HCT116 (cell line): ENCODE data around the gene AXIN2. TPM values are rescaled to one million over a fixed set of nuclear protein-coding genes. Genes with fewer than 3 reads are reported as not detected.

Source experiments
- ATAC-seq: fragments of 200-7000 bp; cut with Tn5 transposase; 2 replicates; pipeline ENCODE4 v1.9.1; 2020; ENCODE audit warnings: mild to moderate bottlenecking, moderate library complexity
- BruUV-seq: library from RNA; stranded (reverse); fragments of 400-500 nt; replicated peaks from 2 replicates; lab custom pipeline; 2021; lab: Mats Ljungman, UMichigan
- CTCF ChIA-PET: fragments of 300-600 bp; sonication (Branson Sonifier 250); formaldehyde crosslinking; loops from one replicate; lab custom pipeline; 2021; ENCODE audit warnings: antibody characterized with exemption; lab: Charles Lee
- POLR2A ChIA-PET: fragments of 300-600, 350-600 bp; sonication (Branson Sonifier 250); formaldehyde crosslinking; loops from one replicate; lab custom pipeline; 2021; ENCODE audit warnings: antibody characterized with exemption; lab: Charles Lee
- RAD21 ChIA-PET, 2 experiments: fragments of 300-600 bp; sonication (Branson Sonifier 250); formaldehyde crosslinking; loops; one replicate each; lab custom pipeline; 2023; ENCODE audit warnings: low total read pairs in 2 of 2; ENCODE audit not compliant: uncharacterized antibody in 2 of 2, unreplicated experiment in 2 of 2, low non-redundant PET in 1 of 2; lab: Charles Lee
- DNase-seq: peaks from one replicate; pipeline ENCODE4 v3.0.0-alpha.2; 2010; ENCODE audit warnings: low read depth, low spot score
- H2AFZ ChIP-seq: fragments of 200-600 bp; shearing (Covaris generic), sonication (generic); 2 replicates; pipeline ENCODE4 v1.6.1; 2017; ENCODE audit warnings: low read depth, mixed run types, mixed read lengths, antibody characterized with exemption, low read length; ENCODE audit not compliant: poor library complexity, severe bottlenecking
- H3K27ac ChIP-seq: 2 replicates; pipeline ENCODE4 v1.5.1; 2012; ENCODE audit warnings: low read depth, low read length
- H3K27me3 ChIP-seq: fragments of 200-600 bp; sonication (generic); 2 replicates; pipeline ENCODE4 v1.6.1; 2016; ENCODE audit warnings: mixed run types, low read length, mixed read lengths; ENCODE audit not compliant: insufficient read depth
- H3K36me3 ChIP-seq, 2 experiments: fragments of 200-500 bp in 1 of 2; fragments of 200-600 bp in 1 of 2; sonication (Bioruptor generic) in 1 of 2; sonication (generic) in 1 of 2; 2 replicates each; pipeline versions ENCODE4 v1.5.1 to v1.6.1; 2014 to 2016; ENCODE audit warnings: low read length in 2 of 2, inconsistent platforms in 1 of 2, mixed read lengths in 1 of 2, mixed run types in 1 of 2; ENCODE audit not compliant: insufficient read depth in 2 of 2, control insufficient read depth in 1 of 2
- H3K4me1 ChIP-seq, 2 experiments: fragments of 200-600 bp in 1 of 2; sonication (generic) in 1 of 2; 2 replicates each; pipeline versions ENCODE4 v1.5.1 to v1.6.1; 2012 to 2017; ENCODE audit warnings: low read length in 2 of 2, inconsistent platforms in 1 of 2, mild to moderate bottlenecking in 1 of 2, mixed read lengths in 1 of 2, mixed run types in 1 of 2, moderate library complexity in 1 of 2; ENCODE audit not compliant: insufficient read depth in 2 of 2, control insufficient read depth in 1 of 2
- H3K4me2 ChIP-seq: fragments of 200-600 bp; sonication (generic); 2 replicates; pipeline ENCODE4 v1.6.1; 2017; ENCODE audit warnings: mixed run types, low read length, mixed read lengths
- H3K4me3 ChIP-seq, 2 experiments: fragments of 200-600 bp in 1 of 2; sonication (generic) in 1 of 2; replicated peaks in 1 of 2; 2 replicates each; pipeline ENCODE4 v1.5.1; 2011 to 2016; ENCODE audit warnings: low read length in 2 of 2, control low read depth in 1 of 2, low read depth in 1 of 2, mild to moderate bottlenecking in 1 of 2, mixed read lengths in 1 of 2, mixed run types in 1 of 2
- H3K79me2 ChIP-seq: fragments of 200-600 bp; sonication (generic); 2 replicates; pipeline ENCODE4 v1.6.1; 2017; ENCODE audit warnings: mild to moderate bottlenecking, mixed run types, low read length, moderate library complexity, mixed read lengths; ENCODE audit not compliant: insufficient read depth
- H3K9ac ChIP-seq: fragments of 200-600 bp; sonication (generic); 2 replicates; pipeline ENCODE4 v1.6.1; 2016; ENCODE audit warnings: low read length, mixed read lengths
- H3K9me2 ChIP-seq: fragments of 200-600 bp; sonication (generic), shearing (Covaris generic); 2 replicates; pipeline ENCODE4 v1.6.1; 2017; ENCODE audit warnings: mixed run types, mild to moderate bottlenecking, moderate library complexity; ENCODE audit not compliant: insufficient read depth
- H3K9me3 ChIP-seq, 2 experiments: fragments of 200-500 bp in 1 of 2; fragments of 200-600 bp in 1 of 2; sonication (Bioruptor generic) in 1 of 2; sonication (generic) in 1 of 2; 2 replicates each; pipeline ENCODE4 v1.6.1; 2014 to 2017; ENCODE audit warnings: low read length in 2 of 2, mixed read lengths in 2 of 2, inconsistent platforms in 1 of 2, low read depth in 1 of 2, mild to moderate bottlenecking in 1 of 2, mixed run types in 1 of 2, moderate library complexity in 1 of 2; ENCODE audit not compliant: control insufficient read depth in 1 of 2, insufficient read depth in 1 of 2
- H4K20me1 ChIP-seq: fragments of 200-600 bp; sonication (generic), shearing (Covaris generic); 2 replicates; pipeline ENCODE4 v1.6.1; 2017; ENCODE audit warnings: mixed run types, mild to moderate bottlenecking, moderate library complexity; ENCODE audit not compliant: insufficient read depth
- CBX3 ChIP-seq: IDR thresholded peaks from 2 replicates; pipeline ENCODE4 v1.6.1; 2012; ENCODE audit warnings: low read depth
- ELF1 ChIP-seq: IDR thresholded peaks from 2 replicates; pipeline ENCODE4 v1.6.1; 2012; ENCODE audit warnings: low read depth, borderline replicate concordance
- EZH2phosphoT487 ChIP-seq: fragments of 200-600 bp; IDR thresholded peaks from 2 replicates; pipeline ENCODE4 v1.6.1; 2018; ENCODE audit warnings: antibody characterized with exemption, borderline replicate concordance
- POLR2A ChIP-seq: IDR thresholded peaks from 2 replicates; pipeline ENCODE4 v1.7.0; 2011; ENCODE audit warnings: borderline replicate concordance; ENCODE audit not compliant: insufficient read depth, insufficient read length; ENCODE audit errors: extremely low read depth
- SP1 ChIP-seq: IDR thresholded peaks from 2 replicates; pipeline ENCODE4 v1.6.1; 2012; ENCODE audit warnings: low read depth
- ZFX ChIP-seq: fragments of 450-650 bp; IDR thresholded peaks from 2 replicates; pipeline ENCODE4 v1.6.1; 2017
- intact Hi-C: fragments of 100-400 bp; cut with micrococcal nuclease; formaldehyde crosslinking; loops from 2 replicates; pipeline ENCODE4 v1.10.0; 2022
- total RNA-seq: library from RNA; stranded (reverse); gene quantifications from one replicate; pipeline ENCODE4 v1.2.1, GENCODE V29; 2021; ENCODE audit not compliant: unreplicated experiment
- TF ChIP-seq, protein P1 (sequence below): IDR thresholded peaks from 2 replicates; pipeline ENCODE4 v1.6.1; 2012
- TF ChIP-seq, protein P2 (sequence below): IDR thresholded peaks from 2 replicates; pipeline ENCODE4 v1.6.1; 2012; ENCODE audit warnings: low read depth

The AXIN2 gene
- total RNA-seq, 1 experiment from 2014 or later, result 7.1 TPM

DNA sequence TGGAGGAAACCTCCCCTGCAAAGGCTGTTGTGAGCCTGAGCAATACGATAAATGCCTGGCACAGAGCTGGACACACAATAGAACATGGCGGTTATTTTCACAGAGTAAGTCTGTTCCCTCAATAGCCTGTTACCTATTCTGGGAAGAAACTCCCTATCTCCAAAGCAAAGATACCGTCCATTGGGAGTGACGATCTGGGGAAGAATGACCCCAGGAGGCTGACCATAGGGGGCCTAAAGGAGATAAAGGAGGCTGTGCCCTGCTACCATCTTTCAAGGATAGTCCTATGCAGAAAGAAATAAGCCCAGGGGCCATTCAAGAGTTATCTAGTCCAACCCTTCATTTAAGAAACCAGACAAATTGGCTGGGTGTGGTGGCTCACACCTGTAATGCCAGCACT is 4.1 kb upstream of the AXIN2 start (continued):
- TF ChIP-seq, protein P1, sequence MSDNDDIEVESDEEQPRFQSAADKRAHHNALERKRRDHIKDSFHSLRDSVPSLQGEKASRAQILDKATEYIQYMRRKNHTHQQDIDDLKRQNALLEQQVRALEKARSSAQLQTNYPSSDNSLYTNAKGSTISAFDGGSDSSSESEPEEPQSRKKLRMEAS, result no peak
- TF ChIP-seq CBX3, result no peak
- no peak for TF ChIP-seq POLR2A
- no peak for TF ChIP-seq EZH2phosphoT487

DNA sequence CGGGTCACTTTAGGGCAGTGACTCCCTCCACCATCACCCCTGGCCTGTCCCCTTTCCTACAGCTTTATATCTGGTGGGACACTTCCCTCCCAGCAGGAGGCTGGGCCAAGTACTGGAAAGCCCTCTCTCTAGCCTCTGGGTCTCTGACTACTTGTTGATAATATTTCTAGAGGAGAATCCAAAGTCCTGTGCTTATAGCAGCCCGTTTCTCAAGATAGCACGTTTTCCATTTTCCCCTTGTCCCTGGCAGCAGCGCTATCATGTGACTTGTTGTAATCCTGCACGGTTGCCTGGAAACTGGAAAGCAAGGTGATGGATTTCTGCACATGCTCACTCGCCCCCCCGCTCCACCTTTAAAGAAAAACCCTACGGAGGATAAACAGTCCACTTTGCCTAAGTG is 3.3 kb upstream of the AXIN2 start:
- Histone ChIP-seq H3K9me3 (no peaks in the 10 kb centered on the region), H3K27me3 (no peaks in the 10 kb centered on the region), H3K9me2 (no peaks in the 10 kb centered on the region), H3K4me3 (no peak overlapping the region), H3K27ac (no peak overlapping the region), H3K4me1 (peaks cover 24 to 31% of the 10 kb centered on the region in 2 experiments), H3K4me2 (no peak overlapping the region), H2AFZ (no peak overlapping the region), H3K36me3 (no peaks in the 10 kb centered on the region), H3K9ac (no peak overlapping the region), H3K79me2 (peaks cover 3% of the 10 kb centered on the region; the same call in 1 of the 2 replicates), H4K20me1 (no peaks in the 10 kb centered on the region)
- ChIA-PET RAD21 (no interaction called here), CTCF (no interaction called here), POLR2A (no interaction called here)
- intact Hi-C loops, result loop anchor here (5.0 kb wide), 1 partner anchor 1098 kb away; no protein-coding TSS in a partner anchor
- no peak for ATAC-seq
- no peak for DNase-seq
- no TSS peak for BruUV-seq
- TF ChIP-seq, protein P1, result no peak
- TF ChIP-seq POLR2A (no peak), CBX3 (no peak), SP1 (no peak), ELF1 (no peak), EZH2phosphoT487 (no peak)

DNA sequence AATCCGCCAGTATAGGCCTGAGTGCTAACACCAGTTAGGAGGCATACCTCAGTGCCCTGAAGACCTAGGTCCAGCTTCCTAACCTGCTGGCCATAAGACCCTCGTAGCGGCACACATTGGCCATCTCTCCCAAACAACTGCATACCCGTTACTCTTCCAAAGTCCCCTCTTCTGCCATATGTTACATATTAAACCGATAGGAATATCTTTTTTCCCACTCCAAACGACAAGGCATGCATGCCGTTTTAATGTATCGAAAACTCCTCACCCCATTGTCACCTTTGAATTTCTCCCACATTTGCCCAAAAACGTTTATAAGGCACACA is 721 bp upstream of the AXIN2 start:
- Histone ChIP-seq H3K79me2 (peaks cover 10% of the 10 kb centered on the region), H3K27ac (peak overlapping the region; percentile 56), H3K36me3 (no peaks in the 10 kb centered on the region; a peak in 1 of 4 replicates), H3K9ac (no peak overlapping the region), H2AFZ (peak overlapping the region; percentile 88)
- BruUV-seq, result no TSS peak
- TF ChIP-seq, protein P2, sequence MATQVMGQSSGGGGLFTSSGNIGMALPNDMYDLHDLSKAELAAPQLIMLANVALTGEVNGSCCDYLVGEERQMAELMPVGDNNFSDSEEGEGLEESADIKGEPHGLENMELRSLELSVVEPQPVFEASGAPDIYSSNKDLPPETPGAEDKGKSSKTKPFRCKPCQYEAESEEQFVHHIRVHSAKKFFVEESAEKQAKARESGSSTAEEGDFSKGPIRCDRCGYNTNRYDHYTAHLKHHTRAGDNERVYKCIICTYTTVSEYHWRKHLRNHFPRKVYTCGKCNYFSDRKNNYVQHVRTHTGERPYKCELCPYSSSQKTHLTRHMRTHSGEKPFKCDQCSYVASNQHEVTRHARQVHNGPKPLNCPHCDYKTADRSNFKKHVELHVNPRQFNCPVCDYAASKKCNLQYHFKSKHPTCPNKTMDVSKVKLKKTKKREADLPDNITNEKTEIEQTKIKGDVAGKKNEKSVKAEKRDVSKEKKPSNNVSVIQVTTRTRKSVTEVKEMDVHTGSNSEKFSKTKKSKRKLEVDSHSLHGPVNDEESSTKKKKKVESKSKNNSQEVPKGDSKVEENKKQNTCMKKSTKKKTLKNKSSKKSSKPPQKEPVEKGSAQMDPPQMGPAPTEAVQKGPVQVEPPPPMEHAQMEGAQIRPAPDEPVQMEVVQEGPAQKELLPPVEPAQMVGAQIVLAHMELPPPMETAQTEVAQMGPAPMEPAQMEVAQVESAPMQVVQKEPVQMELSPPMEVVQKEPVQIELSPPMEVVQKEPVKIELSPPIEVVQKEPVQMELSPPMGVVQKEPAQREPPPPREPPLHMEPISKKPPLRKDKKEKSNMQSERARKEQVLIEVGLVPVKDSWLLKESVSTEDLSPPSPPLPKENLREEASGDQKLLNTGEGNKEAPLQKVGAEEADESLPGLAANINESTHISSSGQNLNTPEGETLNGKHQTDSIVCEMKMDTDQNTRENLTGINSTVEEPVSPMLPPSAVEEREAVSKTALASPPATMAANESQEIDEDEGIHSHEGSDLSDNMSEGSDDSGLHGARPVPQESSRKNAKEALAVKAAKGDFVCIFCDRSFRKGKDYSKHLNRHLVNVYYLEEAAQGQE, result no peak
- TF ChIP-seq ZFX, result 0 out of 2 replicates have a peak, but pooled peaks have one; percentile 3
- TF ChIP-seq, all 23 proteins: peak for 1
- intact Hi-C loops, result loop anchor here (5.0 kb wide), 1 partner anchor 1100 kb away; no protein-coding TSS in a partner anchor
- no peaks in the 10 kb centered on the region for H3K9me3 ChIP-seq
- no peaks in the 10 kb centered on the region for H3K9me2 ChIP-seq
- no peaks in the 10 kb centered on the region for H4K20me1 ChIP-seq
- ChIA-PET POLR2A (no interaction called here), CTCF (no interaction called here), RAD21 (no interaction called here)
- no peaks in the 10 kb centered on the region for H3K27me3 ChIP-seq
- H3K4me2 ChIP-seq, result peak overlapping the region; percentile 94
- peak overlapping the region in 1 of 2 experiments; percentile 50; a peak in 3 of 4 replicates for H3K4me3 ChIP-seq
- ATAC-seq, result no peak
- no peak for DNase-seq
- peaks cover 43 to 57% of the 10 kb centered on the region in 2 experiments for H3K4me1 ChIP-seq
